ENCODE measurements around the gene DRICH1.

GRCh38 chr22:23571486-23571885, 60.6 kb downstream of the DRICH1 start:
- TF ChIP-seq, protein P1, sequence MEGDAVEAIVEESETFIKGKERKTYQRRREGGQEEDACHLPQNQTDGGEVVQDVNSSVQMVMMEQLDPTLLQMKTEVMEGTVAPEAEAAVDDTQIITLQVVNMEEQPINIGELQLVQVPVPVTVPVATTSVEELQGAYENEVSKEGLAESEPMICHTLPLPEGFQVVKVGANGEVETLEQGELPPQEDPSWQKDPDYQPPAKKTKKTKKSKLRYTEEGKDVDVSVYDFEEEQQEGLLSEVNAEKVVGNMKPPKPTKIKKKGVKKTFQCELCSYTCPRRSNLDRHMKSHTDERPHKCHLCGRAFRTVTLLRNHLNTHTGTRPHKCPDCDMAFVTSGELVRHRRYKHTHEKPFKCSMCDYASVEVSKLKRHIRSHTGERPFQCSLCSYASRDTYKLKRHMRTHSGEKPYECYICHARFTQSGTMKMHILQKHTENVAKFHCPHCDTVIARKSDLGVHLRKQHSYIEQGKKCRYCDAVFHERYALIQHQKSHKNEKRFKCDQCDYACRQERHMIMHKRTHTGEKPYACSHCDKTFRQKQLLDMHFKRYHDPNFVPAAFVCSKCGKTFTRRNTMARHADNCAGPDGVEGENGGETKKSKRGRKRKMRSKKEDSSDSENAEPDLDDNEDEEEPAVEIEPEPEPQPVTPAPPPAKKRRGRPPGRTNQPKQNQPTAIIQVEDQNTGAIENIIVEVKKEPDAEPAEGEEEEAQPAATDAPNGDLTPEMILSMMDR (IDR thresholded peaks at IDR 0.05), result no peak
- TF ChIP-seq POLR2A (IDR thresholded peaks at IDR 0.05), result no peak
- no peak for TF ChIP-seq EP300 (IDR thresholded peaks at IDR 0.05)
- no peak for TF ChIP-seq POLR2AphosphoS5 (IDR thresholded peaks at IDR 0.05)

All from sigmoid colon (tissue), 4 donors.